Measurements from ENCODE around the gene GP5.

GP5 gene

DNA sequence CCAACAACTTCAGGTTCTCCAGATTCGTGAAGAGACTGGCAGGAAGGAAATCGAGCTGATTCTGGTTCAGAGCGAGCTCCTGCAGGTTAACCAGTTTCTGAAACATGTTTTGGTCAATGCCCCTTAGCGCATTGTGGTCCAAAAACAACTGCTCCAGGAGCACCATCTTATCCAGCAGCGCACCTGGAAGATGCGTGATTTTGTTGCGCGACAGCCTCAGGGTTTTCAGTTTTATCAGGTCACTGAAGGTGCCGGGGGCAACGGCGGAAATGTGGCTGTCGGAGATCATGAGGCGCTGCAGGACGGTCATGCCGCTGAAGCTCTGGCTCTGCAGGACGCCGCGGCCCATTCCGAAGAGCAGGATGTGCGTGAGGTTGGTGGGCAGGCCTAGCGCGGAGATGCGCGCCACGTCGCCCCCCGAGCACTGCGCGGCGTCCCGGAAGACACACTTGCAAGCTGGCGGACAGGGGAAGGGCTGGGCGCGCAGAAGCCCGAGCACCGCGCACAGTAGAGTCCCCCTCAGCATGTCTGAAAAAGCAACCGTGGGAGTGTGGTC, 1.2 kb downstream of the GP5 start:
- no peak for TF ChIP-seq CSRNP3 (CRISPR knock-in tag; IDR thresholded peaks at IDR 0.05)
- no peak for TF ChIP-seq ZNF70 (CRISPR knock-in tag; IDR thresholded peaks at IDR 0.05)
- no peak for TF ChIP-seq ISL1 (CRISPR knock-in tag; IDR thresholded peaks at IDR 0.05)
- TF ChIP-seq ARNTL (CRISPR knock-in tag; IDR thresholded peaks at IDR 0.05; ENCODE audit: borderline replicate concordance, low read depth) = no peak
- no peak for TF ChIP-seq GLIS3 (CRISPR knock-in tag; IDR thresholded peaks at IDR 0.05)
- no peak for TF ChIP-seq RARB (CRISPR knock-in tag; IDR thresholded peaks at IDR 0.05)
- TF ChIP-seq ZNF565 (CRISPR knock-in tag; conservative IDR thresholded peaks at IDR 0.05; ENCODE audit: low read depth) = no peak
- TF ChIP-seq CSDC2 (CRISPR knock-in tag; IDR thresholded peaks at IDR 0.05) = no peak
- TF ChIP-seq TOX (CRISPR knock-in tag; IDR thresholded peaks at IDR 0.05; ENCODE audit: borderline replicate concordance) = no peak
- TF ChIP-seq, protein P1, sequence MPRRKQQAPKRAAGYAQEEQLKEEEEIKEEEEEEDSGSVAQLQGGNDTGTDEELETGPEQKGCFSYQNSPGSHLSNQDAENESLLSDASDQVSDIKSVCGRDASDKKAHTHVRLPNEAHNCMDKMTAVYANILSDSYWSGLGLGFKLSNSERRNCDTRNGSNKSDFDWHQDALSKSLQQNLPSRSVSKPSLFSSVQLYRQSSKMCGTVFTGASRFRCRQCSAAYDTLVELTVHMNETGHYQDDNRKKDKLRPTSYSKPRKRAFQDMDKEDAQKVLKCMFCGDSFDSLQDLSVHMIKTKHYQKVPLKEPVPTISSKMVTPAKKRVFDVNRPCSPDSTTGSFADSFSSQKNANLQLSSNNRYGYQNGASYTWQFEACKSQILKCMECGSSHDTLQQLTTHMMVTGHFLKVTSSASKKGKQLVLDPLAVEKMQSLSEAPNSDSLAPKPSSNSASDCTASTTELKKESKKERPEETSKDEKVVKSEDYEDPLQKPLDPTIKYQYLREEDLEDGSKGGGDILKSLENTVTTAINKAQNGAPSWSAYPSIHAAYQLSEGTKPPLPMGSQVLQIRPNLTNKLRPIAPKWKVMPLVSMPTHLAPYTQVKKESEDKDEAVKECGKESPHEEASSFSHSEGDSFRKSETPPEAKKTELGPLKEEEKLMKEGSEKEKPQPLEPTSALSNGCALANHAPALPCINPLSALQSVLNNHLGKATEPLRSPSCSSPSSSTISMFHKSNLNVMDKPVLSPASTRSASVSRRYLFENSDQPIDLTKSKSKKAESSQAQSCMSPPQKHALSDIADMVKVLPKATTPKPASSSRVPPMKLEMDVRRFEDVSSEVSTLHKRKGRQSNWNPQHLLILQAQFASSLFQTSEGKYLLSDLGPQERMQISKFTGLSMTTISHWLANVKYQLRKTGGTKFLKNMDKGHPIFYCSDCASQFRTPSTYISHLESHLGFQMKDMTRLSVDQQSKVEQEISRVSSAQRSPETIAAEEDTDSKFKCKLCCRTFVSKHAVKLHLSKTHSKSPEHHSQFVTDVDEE (CRISPR knock-in tag; IDR thresholded peaks at IDR 0.05) = no peak
- TF ChIP-seq TCF4 (CRISPR knock-in tag; IDR thresholded peaks at IDR 0.05; ENCODE audit: borderline replicate concordance) = no peak
- TF ChIP-seq, protein P2, sequence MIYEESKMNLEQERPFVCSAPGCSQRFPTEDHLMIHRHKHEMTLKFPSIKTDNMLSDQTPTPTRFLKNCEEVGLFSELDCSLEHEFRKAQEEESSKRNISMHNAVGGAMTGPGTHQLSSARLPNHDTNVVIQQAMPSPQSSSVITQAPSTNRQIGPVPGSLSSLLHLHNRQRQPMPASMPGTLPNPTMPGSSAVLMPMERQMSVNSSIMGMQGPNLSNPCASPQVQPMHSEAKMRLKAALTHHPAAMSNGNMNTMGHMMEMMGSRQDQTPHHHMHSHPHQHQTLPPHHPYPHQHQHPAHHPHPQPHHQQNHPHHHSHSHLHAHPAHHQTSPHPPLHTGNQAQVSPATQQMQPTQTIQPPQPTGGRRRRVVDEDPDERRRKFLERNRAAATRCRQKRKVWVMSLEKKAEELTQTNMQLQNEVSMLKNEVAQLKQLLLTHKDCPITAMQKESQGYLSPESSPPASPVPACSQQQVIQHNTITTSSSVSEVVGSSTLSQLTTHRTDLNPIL (CRISPR knock-in tag; IDR thresholded peaks at IDR 0.05; ENCODE audit: low read depth) = no peak
- TF ChIP-seq OSR1 (CRISPR knock-in tag; IDR thresholded peaks at IDR 0.05) = no peak
- TF ChIP-seq, protein P3, sequence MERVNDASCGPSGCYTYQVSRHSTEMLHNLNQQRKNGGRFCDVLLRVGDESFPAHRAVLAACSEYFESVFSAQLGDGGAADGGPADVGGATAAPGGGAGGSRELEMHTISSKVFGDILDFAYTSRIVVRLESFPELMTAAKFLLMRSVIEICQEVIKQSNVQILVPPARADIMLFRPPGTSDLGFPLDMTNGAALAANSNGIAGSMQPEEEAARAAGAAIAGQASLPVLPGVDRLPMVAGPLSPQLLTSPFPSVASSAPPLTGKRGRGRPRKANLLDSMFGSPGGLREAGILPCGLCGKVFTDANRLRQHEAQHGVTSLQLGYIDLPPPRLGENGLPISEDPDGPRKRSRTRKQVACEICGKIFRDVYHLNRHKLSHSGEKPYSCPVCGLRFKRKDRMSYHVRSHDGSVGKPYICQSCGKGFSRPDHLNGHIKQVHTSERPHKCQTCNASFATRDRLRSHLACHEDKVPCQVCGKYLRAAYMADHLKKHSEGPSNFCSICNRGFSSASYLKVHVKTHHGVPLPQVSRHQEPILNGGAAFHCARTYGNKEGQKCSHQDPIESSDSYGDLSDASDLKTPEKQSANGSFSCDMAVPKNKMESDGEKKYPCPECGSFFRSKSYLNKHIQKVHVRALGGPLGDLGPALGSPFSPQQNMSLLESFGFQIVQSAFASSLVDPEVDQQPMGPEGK (CRISPR knock-in tag; IDR thresholded peaks at IDR 0.05; ENCODE audit: borderline replicate concordance) = no peak
- no peak for TF ChIP-seq PPARA (CRISPR knock-in tag; IDR thresholded peaks at IDR 0.05; ENCODE audit: borderline replicate concordance)
- no peak for TF ChIP-seq POU6F1 (CRISPR knock-in tag; IDR thresholded peaks at IDR 0.05; ENCODE audit: borderline replicate concordance, low read depth)
- TF ChIP-seq ZNF8 (CRISPR knock-in tag; IDR thresholded peaks at IDR 0.05) = no peak
- ATAC-seq = peak; percentile 22

GRCh38 chr3:194396859-194397756, 2.0 kb downstream of the GP5 start:
- ATAC-seq = no peak
- TF ChIP-seq OSR1 (CRISPR knock-in tag; IDR thresholded peaks at IDR 0.05) (no peak), PPARA (CRISPR knock-in tag; IDR thresholded peaks at IDR 0.05; ENCODE audit: borderline replicate concordance) (no peak), CSRNP3 (CRISPR knock-in tag; IDR thresholded peaks at IDR 0.05) (no peak), POU6F1 (CRISPR knock-in tag; IDR thresholded peaks at IDR 0.05; ENCODE audit: borderline replicate concordance, low read depth) (no peak), RARB (CRISPR knock-in tag; IDR thresholded peaks at IDR 0.05) (no peak), ZNF70 (CRISPR knock-in tag; IDR thresholded peaks at IDR 0.05) (no peak), ZFP30 (CRISPR knock-in tag; IDR thresholded peaks at IDR 0.05) (no peak)
- TF ChIP-seq, protein P3 (CRISPR knock-in tag; IDR thresholded peaks at IDR 0.05; ENCODE audit: borderline replicate concordance) = no peak

Measured in SK-N-SH treated with all-trans-retinoic acid at 6 μM for 48 hours (cell line).